ENCODE results near the gene IL4I1. TPM values are rescaled to one million over a fixed set of nuclear protein-coding genes. Genes with fewer than 3 reads are reported as not detected.

Gene IL4I1
- total RNA-seq, 1 experiment from 2014 or later, result 0.61 TPM

- Histone ChIP-seq H3T11ph (ENCODE audit: low read length) (no peak overlapping the region), H4K91ac (ENCODE audit: insufficient read length, low read depth, low read length) (no peak overlapping the region), H3K18ac (ENCODE audit: insufficient read length, low read depth, low read length) (no peak overlapping the region), H2BK5ac (ENCODE audit: insufficient read length, low read length) (no peak overlapping the region), H3K27me3 (ENCODE audit: insufficient read depth, low read length) (no peaks in the 10 kb centered on the region; the same call in 1 of the 2 replicates), H3K9ac (ENCODE audit: extremely low read depth, insufficient read length, low read length) (no peak overlapping the region), H3K27ac (ENCODE audit: insufficient read length, low read depth, low read length) (no peak overlapping the region), H3K79me1 (ENCODE audit: insufficient read depth, low read depth, low read length, poor library complexity, severe bottlenecking) (no peaks in the 10 kb centered on the region), H2BK20ac (ENCODE audit: low read depth, low read length, poor library complexity, severe bottlenecking) (no peak overlapping the region), H3K4me1 (ENCODE audit: insufficient read depth, low read length) (no peaks in the 10 kb centered on the region), H3K4me2 (ENCODE audit: insufficient read depth, insufficient read length, low read length) (no peak overlapping the region), H3K56ac (ENCODE audit: insufficient read length, low read depth, low read length) (no peak overlapping the region), H2BK12ac (ENCODE audit: insufficient read length, low read depth, low read length) (no peak overlapping the region), H3K9me3 (ENCODE audit: control insufficient read depth, low read depth, low read length) (no peaks in the 10 kb centered on the region), H2BK15ac (ENCODE audit: low read depth, low read length) (no peak overlapping the region), H3K14ac (ENCODE audit: insufficient read depth, low read length) (no peak overlapping the region), H3K23me2 (ENCODE audit: insufficient read length, low read depth, low read length, poor library complexity, severe bottlenecking) (peaks cover 3% of the 10 kb centered on the region), H4K8ac (replicated peaks; ENCODE audit: insufficient read length, low read depth, low read length) (no peak overlapping the region), H4K20me1 (ENCODE audit: control insufficient read depth, insufficient read depth, insufficient read length) (peaks cover 5% of the 10 kb centered on the region), H3K4ac (ENCODE audit: low read depth, low read length) (no peak overlapping the region), H3K23ac (ENCODE audit: insufficient read length, low read depth, low read length) (no peak overlapping the region), H3K79me2 (ENCODE audit: insufficient read depth, low read length) (no peaks in the 10 kb centered on the region), H2AK5ac (ENCODE audit: insufficient read length, low read length) (no peak overlapping the region), H2BK120ac (ENCODE audit: low read depth, low read length, poor library complexity, severe bottlenecking) (no peak overlapping the region), H2AFZ (ENCODE audit: low read length) (no peak overlapping the region), H4K5ac (ENCODE audit: insufficient read length, low read depth, low read length) (no peak overlapping the region)
- no peak overlapping the region; a peak in 1 of 7 replicates for H3K27ac Mint-ChIP-seq
- peaks cover 0 to 11% of the 10 kb centered on the region in 2 experiments; a peak in 1 of 5 replicates for H3K9me3 Mint-ChIP-seq
- peaks cover 3 to 21% of the 10 kb centered on the region in 2 experiments; a peak in 3 of 4 replicates for H3K4me1 Mint-ChIP-seq
- no peak for TF ChIP-seq CTCF (conservative IDR thresholded peaks at IDR 0.05)
- WGBS (ENCODE audit: extremely low coverage, insufficient read length, low lambda C conversion rate), result no CpG with 5 or more reads among the region's 23 CpGs
- peaks cover 25 to 33% (median 29%) of the 10 kb centered on the region in 3 experiments for H3K36me3 Mint-ChIP-seq (ENCODE audit: insufficient read depth in 1 of 3, low read depth in 3 of 3)
- no peak for DNase-seq
- peak overlapping the region in 1 of 2 experiments; percentile 35; a peak in 2 of 5 replicates for H3K4me3 Mint-ChIP-seq
- H3K27me3 Mint-ChIP-seq (ENCODE audit: low read depth), result peaks cover 32% of the 10 kb centered on the region
Observed at GRCh38 chr19:49889038-49889686, 7.5 kb downstream of the IL4I1 start.

Measured in H9 (cell line).